Activated CD8-positive, alpha-beta memory T cell treated with anti-CD3 and anti-CD28 coated beads for 1 hour (primary cell): ENCODE measurements around the gene CTSC.
"Not testable (repeated sequence)": the region's sequence is repeated elsewhere in the genome, so short reads cannot be mapped to it uniquely, and the experiment has no call there.

Experiments
- DNase-seq, 2 donors: peaks; one replicate each; pipeline ENCODE4 v3.0.0-alpha.2; 2020; ENCODE audit warnings: low read depth in 1 of 2; ENCODE audit errors: extremely low read depth in 1 of 2

Gene CTSC

GRCh38 chr11:88292171-88292843, 45.2 kb downstream of the CTSC start:
- no peak for DNase-seq

- DNase-seq: no peak
Measured at GRCh38 chr11:88288560-88288959, 49.0 kb downstream of the CTSC start.

GRCh38 chr11:88284336-88285050, 53.0 kb downstream of the CTSC start:
- no peak for DNase-seq

GRCh38 chr11:88282747-88283515, 54.6 kb downstream of the CTSC start:
- DNase-seq: no peak

GRCh38 chr11:88281317-88281712, 56.2 kb downstream of the CTSC start:
- no peak for DNase-seq

- no peak for DNase-seq
Measured at GRCh38 chr11:88280673-88281316, 56.7 kb downstream of the CTSC start.

GRCh38 chr11:88277349-88277915, 60.1 kb downstream of the CTSC start:
- no peak for DNase-seq

GRCh38 chr11:88275636-88276035, 61.9 kb downstream of the CTSC start:
- DNase-seq: no peak

- no peak for DNase-seq
Measured at GRCh38 chr11:88266919-88267318, 70.6 kb downstream of the CTSC start.

GRCh38 chr11:88266157-88266556, 71.4 kb downstream of the CTSC start:
- DNase-seq: no peak

GRCh38 chr11:88259431-88259830, 78.1 kb downstream of the CTSC start:
- no peak for DNase-seq

GRCh38 chr11:88252208-88252607, 85.3 kb downstream of the CTSC start:
- no peak for DNase-seq

- no peak for DNase-seq
Measured at GRCh38 chr11:88250566-88251242, 86.8 kb downstream of the CTSC start.

- no peak for DNase-seq
Measured at GRCh38 chr11:88249706-88250105, 87.8 kb downstream of the CTSC start.

- DNase-seq: no peak
Measured at GRCh38 chr11:88246696-88247095, 90.8 kb downstream of the CTSC start.

- DNase-seq: not testable (repeated sequence)
Measured at GRCh38 chr11:88245576-88245975, 92.0 kb downstream of the CTSC start.
